Amygdala (tissue), 56 donors: ENCODE data around the gene EPHA2.

Source experiments
- DNase-seq, 56 donors: peaks; one replicate each; lab custom pipeline; 2025; lab: John Stamatoyannopoulos, UW

Gene EPHA2

DNA sequence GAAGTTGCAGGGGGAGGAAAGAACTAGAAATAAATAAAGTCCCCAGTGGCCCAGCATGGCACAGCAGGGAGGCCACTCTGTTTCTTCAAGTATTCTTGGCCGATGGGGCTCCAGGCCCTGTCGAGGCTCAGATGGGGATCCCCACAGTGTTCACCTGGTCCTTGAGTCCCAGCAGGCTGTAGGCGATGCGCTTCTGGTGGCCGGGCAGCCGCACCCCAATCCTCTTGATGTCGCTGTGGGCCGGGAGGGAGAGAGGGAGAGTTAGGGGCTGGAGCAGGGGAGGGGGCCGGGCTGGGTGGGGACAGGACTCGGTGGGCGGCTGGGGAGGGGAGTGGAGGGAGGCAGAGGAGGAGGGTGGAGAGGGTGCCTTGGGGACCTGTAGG, 30.8 kb downstream of the EPHA2 start:
- DNase-seq: no peak

DNA sequence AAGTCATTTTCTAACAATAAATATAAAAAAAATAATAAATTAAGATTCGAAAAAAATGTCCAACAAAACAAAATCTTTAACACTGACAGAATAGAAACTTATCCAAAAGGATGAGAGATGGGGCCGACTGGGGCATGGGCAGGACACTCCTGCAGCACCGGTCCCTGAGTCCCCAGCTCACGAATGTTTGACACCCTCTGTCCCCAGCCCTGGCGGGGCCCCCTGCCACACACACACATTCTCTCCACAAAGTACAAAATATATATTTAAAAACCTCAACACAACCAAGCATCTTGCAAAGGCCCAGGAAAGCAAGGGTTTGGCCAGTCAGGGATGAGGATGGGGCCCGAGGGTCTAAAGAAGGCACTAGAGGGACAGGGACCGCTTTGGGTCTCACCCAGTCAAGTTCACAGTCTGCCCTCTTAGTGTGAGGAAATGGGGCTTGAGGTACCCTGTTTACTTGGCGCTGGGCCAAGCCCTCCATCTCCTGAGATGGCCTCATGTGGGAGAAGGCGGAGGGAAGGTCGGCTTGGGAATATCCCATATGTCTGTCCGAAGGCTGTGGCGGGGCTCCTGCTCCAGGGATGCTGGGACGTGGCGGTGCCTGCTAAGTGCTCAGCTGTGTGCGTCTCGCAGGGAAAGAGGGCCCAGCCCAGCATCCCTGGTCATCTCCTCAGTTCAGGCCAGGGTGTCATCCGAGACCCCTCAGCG, 31.3 kb downstream of the EPHA2 start:
- peak in 1 of 56 donors; percentile 22 for DNase-seq

GRCh38 chr1:16122916-16123315, 33.0 kb downstream of the EPHA2 start:
- DNase-seq: no peak

DNA sequence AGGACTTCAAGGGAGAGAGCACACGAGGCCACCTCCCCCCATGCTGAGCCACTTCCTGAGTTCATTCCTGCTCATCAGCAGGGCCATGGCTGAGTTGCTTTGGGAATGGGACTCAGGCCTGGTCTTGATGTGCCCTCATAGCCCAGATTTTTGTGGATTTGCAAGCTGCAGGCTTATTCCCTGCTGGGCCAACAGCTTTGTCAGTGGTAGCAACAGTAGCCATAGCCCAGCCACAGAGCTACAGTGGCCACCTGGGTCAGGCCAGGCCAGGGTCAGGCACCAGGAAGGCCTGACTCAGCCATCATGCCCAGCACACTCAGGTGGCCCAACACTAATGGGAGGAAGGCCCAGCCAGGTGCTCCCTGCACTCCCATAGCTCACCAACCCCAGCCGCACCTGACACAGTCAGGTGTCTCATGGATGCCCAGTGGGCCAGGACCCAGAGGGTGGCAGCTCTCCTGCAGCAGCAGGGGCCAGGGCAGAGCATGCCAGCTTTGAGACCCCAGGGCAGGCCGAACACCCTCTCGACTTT, 33.5 kb downstream of the EPHA2 start:
- DNase-seq: no peak

GRCh38 chr1:16120940-16121410, 34.9 kb downstream of the EPHA2 start:
- no peak for DNase-seq

- no peak for DNase-seq
Observed at GRCh38 chr1:16120407-16120806, 35.5 kb downstream of the EPHA2 start.

DNA sequence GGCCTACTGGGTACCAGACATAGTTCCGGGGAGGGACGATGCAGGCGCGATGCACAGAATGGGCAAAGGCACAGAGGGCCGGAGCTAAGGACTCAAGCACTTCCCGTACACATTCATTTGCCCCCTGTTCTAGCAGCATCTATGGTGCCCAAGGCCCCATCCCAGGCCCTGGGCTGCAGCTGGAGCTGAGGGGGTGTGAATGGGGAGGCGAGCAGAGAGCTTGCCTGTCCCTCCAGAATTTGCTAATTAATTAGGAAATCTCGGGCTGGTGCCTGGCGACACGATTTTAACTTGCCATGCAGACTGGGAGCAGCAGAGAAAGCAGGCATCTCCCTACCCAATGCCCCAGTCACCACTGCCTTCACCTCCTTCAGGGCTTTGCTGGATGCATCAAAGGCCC, 35.9 kb downstream of the EPHA2 start:
- peak in 2 of 56 donors; percentile 18 to 34 for DNase-seq

- no peak for DNase-seq
Observed at GRCh38 chr1:16119504-16119903, 36.4 kb downstream of the EPHA2 start.

DNA sequence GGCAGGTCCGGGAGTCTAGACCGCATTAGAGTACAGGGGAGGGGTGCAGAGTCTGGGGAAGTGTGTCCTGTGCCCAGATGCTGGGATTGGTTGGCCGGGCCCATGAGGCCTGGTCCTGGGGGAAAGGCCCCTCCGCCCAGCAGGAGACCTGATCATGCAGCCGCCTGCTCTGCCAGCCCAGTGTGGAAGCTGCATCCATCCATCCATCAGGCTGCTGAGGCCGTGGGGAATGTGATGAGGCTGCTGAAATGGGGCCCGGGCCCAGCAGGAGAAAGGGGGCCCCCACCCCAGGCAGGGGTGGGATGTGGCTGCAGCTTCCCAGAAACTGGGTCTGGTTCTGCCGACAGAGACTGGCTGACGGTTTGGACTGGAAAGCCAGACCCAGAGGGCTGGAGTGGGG, 37.2 kb downstream of the EPHA2 start:
- no peak for DNase-seq

- no peak for DNase-seq
Observed at GRCh38 chr1:16117936-16118335, 37.9 kb downstream of the EPHA2 start.

DNA sequence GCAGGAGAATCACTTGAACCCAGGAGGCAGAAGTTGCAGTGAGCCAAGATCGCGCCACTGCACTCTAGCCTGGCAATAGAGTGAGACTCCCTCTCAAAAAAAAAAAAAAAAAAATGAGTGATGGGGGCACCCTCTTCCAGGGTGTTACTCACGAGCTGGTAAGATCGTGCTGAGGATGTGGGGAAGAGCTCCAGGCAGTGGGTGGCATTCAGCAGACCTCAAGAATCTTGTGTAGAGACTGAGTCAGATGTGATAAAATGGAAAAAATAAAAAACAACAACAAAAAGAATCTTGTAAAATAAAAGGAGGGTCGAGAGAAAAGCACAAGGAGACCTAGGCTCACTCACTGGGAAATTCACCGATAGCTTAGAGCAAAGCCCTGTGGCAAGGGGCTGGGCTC, 38.5 kb downstream of the EPHA2 start:
- DNase-seq: no peak

DNA sequence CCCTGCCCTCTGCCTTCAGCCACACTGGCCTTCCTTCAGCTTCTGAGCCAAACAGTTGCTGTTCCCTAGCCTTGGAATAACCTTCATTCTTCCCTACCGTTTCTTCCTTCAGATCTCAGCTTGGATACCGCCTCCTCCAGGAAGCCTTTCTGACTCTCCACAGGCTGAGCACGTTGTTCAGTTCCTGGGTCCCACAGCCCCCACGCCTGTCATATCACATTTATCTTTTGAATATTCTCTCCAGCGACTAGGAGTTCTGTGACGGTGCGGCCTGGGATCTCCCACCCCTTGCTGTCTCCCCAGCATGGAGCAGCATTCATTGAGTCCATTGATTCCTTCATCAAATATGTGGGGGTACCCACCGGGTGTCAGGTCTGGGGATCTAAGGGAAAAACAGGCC, 39.2 kb downstream of the EPHA2 start:
- DNase-seq: no peak

DNA sequence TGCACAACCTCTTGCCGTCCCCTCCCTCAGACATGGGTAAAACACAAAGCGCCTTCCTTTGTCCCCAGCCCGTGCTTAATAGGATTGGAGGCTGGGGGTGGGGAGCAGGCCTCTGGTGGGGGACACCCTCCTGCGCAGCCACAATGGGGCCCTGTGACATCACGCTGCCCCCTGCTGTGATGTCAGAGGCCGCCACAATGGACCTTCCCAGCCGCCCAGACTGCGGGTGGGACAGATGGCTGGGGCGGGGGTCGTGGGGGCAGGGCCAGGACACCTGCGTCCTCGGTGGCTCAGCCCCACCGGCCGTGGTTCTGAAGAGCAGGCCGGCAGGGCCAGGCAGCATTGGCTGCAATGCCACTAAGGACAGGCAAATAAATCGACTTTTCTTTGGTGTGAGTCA, 39.9 kb downstream of the EPHA2 start:
- DNase-seq: no peak

DNA sequence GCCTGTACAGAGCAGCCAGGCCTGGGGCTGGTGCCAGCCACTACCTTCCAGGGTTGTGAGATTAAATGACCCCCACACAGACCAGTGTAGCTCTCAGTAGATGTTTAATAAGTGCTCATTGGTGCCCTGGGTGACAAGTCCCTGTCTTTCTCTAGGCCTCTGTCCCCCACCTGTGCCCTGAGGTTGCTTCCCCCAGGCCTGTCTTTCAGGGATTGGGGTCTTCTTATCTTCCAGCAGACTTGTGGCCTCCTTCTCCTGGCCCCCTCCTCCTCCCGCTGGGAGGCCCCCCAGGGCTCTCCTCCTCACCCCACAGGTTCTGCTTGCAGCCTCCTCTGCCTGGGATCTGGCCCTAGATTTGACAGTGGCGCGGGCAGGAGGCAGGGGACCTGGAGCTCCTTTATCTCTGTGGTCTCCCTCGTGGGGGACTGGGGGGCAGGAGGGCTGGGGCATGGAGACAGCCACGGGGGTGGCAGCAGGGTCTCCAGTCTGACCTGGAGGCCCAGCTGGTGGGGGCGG, 40.3 kb downstream of the EPHA2 start:
- no peak for DNase-seq

- DNase-seq: peak in 3 of 56 donors; percentile 5 to 48 (median 14)
Observed at GRCh38 chr1:16114527-16115467, 41.1 kb downstream of the EPHA2 start.

GRCh38 chr1:16112596-16113555, 43.0 kb downstream of the EPHA2 start:
- DNase-seq: no peak

GRCh38 chr1:16111771-16112595, 43.9 kb downstream of the EPHA2 start:
- no peak for DNase-seq

GRCh38 chr1:16110884-16111283, 45.0 kb downstream of the EPHA2 start:
- no peak for DNase-seq

DNA sequence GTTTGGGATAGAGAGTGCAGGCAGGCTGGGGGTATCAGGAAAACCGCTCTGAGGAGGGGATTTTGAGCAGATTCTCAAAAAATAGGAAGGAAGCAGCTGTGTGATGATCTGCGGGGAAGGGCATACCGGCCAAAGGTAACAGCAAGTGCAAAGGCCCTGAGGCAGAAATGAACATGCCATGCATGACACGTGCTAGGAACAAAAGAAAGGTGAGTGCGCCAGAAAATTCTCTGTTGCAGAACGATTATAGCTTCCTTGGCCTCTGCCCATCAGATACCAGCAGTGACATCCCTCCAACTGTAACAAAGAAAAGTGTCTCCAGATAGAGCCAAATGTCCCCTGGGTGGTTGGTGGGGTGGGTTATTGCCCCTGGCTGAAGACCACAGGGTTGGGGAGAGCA, 45.4 kb downstream of the EPHA2 start:
- DNase-seq: no peak
